CD4-positive, alpha-beta T cell treated with Interleukin-17A for 1 hour (primary cell): ENCODE results near the gene CCP110.

Experiments used
- DNase-seq: peaks from one replicate; pipeline ENCODE4 v3.0.0-alpha.2; 2020

CCP110 gene, protein sequence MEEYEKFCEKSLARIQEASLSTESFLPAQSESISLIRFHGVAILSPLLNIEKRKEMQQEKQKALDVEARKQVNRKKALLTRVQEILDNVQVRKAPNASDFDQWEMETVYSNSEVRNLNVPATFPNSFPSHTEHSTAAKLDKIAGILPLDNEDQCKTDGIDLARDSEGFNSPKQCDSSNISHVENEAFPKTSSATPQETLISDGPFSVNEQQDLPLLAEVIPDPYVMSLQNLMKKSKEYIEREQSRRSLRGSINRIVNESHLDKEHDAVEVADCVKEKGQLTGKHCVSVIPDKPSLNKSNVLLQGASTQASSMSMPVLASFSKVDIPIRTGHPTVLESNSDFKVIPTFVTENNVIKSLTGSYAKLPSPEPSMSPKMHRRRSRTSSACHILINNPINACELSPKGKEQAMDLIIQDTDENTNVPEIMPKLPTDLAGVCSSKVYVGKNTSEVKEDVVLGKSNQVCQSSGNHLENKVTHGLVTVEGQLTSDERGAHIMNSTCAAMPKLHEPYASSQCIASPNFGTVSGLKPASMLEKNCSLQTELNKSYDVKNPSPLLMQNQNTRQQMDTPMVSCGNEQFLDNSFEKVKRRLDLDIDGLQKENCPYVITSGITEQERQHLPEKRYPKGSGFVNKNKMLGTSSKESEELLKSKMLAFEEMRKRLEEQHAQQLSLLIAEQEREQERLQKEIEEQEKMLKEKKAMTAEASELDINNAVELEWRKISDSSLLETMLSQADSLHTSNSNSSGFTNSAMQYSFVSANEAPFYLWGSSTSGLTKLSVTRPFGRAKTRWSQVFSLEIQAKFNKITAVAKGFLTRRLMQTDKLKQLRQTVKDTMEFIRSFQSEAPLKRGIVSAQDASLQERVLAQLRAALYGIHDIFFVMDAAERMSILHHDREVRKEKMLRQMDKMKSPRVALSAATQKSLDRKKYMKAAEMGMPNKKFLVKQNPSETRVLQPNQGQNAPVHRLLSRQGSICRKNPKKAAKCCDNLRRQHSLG

DNA sequence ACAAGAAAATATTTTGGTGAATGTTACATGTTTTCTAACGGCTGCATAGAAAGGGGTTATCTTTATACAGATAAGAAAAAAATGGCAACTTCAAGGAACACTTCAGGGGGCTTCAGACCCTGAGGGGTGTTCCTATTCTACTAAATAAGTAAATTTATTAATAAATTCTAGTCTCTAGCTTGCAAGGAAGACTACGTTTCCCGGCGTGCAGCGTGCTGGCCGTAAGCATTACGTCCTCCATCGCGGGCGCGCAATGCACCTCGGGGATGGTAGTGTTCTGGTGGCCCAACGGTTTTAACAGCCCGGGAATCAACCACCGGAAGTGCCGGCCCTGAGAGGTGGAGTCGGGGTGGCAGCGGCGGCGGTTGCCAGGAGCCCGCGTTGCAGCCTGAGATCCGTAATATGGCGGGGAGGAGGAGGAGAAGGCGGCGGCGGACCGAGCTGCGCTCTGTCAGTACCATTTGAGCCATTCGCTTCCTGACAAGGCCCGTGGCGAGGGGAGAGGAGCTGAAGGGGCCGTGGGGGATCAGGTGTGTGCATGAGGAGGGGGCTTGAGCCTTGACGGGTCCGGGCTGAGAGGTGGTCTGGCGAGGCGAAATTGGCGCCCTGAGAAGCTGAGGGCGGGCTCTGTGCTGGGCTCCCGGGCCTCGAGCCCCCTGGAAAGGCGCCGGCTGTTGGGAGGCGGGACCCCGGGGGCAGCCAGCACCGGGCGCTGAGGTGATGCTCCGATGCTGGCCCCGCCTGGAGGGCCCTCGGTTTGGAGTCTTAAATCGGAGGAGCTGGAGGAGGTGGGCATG is at the start of gene CCP110:
CCP110 (plus strand) TSS at position 384 of the 797 bp plus-strand sequence. CDS start 3,940 bp downstream, outside the sequence.
- peak; percentile 95 for DNase-seq

DNA sequence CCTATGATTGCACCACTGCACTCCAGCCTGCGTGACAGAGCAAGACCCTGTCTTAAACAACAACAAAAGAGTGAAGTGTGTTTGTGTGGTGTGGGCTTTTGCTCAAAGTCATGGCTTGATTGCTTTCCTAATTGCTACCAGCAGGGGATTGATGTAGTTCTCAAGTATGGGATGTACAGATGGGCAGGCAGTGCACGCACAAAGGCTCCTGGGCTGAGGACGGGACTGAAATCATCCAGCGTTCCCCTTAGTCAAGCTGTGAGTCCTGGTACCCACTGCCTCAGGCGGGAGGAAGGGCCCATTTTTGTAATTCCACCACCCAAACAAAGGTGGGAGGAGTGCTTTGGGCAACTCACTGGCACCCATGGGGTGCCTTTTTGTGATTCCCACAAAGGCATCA is 49.1 kb upstream of the CCP110 start:
- no peak for DNase-seq

DNA sequence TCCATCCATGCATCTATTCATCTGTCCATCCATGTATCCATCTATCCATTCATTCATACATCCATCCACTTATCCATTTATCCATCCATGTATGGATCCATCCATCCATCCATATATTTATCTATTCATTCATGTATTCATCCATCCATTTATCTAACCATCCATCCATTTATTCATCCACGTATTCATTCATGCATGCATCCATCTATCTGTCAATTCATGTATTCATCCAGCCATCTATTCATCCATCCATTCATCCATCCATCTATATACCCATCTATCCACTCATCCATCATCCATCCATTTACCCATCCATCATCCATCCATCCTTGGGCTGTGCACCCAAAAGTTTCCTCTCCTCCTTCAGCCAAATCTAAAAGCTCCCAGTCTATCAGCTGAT is 45.2 kb upstream of the CCP110 start:
- DNase-seq, result no peak

DNA sequence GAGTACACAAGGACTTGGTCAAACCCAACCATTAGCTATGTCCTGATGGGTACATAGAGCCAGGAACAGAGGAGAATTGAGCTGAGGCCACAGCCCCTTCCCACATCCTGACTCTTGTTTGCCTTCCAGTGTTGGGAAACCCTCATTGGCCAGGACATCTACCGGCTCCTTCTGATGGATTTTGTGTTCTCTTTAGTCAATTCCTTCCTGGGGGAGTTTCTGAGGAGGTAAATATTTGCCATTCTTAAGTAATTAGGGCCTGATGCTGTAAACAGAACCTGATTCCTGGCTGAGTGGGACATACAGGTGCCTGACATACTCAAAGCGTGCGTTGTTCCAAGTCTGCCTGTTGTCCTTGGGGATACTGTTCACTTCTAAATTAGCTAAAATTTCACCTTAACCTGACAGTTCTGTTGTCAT is 44.4 kb upstream of the CCP110 start:
- DNase-seq, result no peak

DNA sequence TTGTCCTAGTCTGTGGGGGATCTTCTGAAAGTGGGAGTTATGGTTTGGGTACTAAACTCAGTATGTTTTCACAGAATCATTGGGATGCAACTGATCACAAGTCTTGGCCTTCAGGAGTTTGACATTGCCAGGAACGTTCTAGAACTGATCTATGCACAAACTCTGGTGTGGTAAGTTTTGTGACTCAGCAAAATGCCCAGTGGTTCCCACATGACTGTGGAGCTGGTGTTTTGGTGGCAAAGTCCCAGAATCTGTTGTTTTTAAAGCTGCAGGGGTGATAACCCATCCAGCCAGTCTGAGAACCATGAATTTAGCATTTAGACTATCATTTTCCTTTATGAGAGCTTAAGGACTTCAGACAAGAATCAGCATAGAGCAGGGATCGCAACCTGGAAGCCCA is 42.4 kb upstream of the CCP110 start:
- DNase-seq, result no peak

DNA sequence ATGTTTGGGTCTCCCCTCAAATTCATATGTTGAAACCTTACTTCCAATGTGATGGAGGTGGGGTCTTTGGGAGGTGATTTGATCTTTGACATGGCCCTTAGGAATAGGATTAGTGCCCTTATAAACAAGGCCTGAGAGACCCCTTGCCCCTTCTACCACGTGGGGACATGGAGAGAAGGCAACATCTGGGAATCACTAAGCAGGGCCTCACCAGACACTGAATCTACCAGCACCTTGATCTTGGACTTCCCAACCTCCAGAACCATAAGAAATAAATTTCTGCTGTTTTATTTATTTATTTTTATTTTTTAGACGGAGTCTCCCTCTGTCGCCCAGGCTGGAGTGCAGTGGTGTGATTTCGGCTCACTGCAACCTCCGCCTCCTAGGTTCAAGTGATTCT is 42.0 kb upstream of the CCP110 start:
- DNase-seq, result no peak

DNA sequence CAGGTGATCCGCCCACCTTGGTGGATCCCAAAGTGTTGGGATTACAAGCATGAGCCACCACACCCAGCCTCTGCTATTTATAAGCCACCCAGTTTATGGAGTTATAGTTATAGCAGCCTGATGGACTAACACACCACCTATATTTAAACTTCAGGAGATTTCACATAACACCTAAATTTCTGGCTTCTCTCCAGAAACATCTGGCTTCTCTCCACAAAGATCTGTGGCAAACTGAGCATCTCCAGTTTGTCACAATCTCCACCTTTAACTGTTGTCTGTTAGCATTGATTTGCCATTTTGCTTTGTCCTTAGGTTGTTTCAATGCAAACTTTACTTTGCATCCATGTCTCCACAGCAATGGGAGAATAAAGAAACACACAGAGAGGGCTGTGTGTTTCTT is 41.5 kb upstream of the CCP110 start:
- no peak for DNase-seq

DNA sequence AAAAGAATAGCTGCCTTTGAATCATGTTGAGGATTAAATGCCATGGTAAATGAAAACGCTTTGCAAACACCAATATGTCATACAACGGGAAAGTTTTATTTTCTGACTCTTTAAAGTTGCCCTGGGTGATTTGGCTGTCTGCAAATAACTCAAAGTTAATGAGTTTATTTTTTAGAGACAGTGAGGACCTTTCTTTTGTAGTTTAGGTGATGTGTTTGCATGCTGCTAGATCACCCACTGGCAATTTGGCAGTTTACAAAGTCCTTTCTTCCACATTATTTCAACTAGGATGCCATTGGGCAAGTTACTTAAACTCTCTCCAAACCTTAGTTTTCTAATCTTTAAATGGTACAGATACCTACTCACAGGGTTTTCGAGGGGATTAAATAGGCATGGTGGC is 39.6 kb upstream of the CCP110 start:
- no peak for DNase-seq

DNA sequence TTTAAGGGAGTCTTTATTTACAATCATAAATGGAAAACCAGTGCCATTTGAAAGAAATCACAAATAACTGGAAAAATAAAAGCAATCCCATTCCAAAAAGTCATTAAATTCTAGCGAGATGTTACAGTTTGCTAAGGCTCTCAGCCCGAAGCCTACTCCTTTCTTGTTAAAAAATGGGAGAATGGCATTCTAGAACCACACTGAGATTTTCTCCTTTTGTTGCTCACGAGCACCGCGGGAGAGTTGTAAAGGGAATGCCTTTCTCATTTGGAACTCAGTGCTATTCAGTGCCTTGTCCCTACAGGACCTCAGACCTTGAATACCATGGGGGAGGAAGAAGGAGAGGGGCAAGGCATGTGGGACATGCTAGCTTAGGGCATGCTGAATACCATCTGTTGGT is 38.1 kb upstream of the CCP110 start:
- DNase-seq, result no peak

DNA sequence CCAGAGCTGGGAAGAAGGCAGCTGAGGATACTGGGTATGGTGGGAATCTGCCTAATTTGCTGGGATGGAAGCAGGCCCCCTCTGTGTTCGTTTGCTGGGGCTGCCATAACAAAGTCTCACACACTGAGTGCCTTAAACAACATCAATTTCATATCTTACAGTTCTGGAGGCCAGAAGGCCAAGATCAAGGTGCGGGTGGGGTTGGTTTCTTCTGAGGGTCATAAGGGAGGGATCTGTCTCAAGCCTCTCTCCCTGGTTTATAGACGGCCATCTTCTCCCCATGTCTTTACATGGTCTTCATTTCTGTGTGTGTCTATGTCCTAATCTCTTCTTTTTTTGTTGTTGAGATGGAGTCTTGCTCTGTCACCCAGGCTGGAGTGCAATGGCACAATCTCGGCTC is 37.7 kb upstream of the CCP110 start:
- no peak for DNase-seq

DNA sequence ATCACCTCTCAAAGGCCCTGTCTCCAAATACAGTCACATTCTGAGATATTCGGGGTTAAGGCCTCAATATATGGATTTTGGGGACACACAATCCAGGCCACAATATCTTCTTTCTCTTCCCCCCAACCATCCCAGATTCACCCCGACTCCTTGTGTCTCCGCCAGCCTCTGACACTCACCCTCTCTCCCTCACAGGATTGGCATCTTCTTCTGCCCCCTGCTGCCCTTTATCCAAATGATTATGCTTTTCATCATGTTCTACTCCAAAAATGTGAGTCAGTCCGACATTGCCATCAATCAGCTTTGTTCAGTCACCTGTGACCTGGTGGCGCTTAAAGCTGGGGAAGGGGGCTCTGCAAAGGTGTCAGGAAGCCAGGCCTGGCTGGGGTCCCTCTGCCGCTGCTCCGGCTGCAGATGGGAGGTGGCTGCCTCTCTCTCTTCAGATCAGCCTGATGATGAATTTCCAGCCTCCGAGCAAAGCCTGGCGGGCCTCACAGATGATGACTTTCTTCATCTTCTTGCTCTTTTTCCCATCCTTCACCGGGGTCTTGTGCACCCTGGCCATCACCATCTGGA is 36.9 kb upstream of the CCP110 start:
- no peak for DNase-seq

DNA sequence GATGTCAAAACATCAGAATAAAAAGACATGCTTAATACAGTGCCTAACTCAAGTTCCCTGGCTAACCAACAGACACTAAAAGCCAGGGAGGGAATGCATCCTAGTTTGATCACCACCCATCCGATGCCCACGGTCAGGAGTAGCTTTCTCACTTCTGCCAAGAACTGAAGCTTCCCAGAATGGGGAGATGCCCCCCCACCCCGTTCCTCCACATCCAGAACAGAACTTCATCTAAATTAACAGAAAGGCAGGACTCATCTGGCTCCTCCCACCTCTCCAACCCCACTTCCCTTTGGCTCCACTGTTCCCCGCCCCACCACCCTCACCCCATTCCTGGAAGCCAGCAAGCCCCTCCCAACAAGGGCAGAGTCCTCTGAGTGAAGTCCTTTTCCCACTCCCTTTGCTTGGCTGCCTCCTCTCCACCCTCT is 35.5 kb upstream of the CCP110 start:
- no peak for DNase-seq

DNA sequence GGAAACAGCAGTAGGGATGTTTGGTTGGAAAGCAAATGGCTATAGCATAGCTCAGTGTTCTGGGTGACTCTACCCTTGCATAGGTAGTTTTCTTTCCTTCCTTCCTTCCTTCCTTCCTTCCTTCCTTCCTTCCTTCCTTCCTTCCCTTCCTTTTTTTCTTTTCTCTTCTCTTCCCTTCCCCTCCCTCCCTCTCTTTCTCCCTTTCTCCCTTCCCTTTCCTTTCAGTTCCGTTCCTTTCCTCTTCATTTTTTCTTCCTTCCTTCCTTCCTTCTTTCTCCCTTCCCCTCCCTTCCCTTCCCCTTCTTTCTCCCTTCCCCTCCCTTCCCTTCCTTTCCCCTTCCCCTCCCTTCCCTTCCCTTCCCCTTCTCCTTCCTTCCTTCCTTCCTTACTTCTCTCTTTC is 33.1 kb upstream of the CCP110 start:
- DNase-seq, result no peak

DNA sequence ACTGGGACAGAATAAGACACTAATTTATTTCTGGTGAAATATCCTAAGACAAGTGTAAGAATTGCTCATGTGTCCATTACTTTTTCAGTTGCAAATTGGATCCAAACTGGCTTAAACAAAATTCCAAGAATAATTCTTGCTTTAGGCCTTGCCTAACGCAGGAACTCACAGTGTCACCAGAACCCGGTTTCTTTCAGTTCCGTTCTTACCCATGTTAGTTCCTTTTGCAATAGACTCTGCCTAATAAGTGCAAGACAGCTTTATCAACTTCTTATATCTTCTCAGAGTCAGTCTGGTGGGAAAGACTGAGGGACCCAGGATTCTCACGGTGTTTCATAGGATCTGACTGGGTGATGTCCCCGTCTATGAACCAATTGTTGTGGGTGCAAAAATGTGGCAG is 26.6 kb upstream of the CCP110 start:
- no peak for DNase-seq

DNA sequence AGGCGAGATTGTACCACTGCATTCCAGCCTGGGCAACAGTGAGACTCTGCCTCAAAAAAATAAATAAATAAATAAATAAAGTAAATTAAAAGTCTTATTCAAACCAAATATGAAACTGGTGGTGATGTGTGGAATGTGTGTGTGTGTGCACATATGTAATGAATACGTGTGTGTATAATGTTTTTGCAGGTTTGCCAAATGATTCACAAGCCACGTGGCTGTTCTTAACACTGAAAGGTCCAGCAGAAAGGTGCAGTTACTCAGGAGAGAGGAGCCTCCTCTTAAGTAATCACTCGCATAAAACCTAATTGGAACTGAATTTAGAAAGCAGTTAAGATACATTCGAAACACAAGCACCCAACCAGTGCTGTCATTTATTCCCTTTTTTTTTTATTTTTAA is 24.7 kb upstream of the CCP110 start:
- DNase-seq, result no peak

DNA sequence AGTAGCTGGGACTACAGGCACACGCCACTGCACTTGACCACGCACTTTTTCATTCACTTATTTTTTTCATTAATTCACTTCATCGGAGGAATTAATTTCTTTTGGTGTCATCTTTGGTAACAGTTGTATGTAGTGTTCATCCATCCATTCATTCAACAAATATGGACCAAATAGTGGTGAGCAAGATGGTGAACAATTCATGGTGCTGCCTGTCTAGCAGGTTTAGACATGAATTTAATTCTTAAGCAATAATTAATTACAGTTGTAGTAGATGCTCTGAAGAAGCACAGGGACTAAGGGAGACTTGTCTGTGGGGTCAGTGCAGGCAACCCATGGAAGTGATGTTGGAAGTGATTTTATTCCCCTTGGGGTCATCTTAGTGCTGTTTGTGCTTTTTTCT is 24.3 kb upstream of the CCP110 start:
- DNase-seq, result no peak

DNA sequence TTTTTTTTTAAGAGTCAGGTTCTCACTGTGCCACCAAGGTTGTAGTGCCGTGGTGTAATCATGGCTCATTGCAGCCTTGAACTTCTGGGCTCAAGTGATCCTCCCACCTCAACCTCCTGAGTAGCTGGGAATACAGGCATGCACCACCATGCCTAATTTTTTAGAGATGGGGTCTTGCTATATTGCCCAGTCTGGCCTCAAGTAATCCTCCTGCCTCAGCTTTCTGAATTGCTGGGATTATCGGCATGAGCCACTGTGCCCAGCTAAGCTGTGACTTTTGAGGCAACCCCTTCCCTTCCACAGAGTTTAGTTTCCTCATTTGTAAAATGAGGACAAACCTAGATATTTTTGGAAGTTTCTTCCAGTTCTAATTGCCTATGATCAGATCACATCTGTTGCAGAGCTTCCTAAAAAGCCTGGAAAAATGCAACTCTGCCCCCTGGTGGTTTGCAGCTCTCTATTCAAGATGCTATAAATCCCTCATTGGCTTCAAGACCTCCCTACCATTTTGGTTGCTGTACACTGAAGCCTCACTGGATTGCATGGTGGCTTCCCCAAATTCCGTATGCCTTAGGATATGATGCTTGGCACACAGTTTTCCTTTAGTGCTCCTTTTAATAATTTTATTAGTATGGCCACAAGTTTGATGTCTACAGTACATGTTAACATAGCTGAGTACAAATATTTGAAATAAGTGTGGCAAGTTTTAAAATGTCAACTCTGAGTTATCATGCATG is 21.2 kb upstream of the CCP110 start:
- DNase-seq, result peak; percentile 68

DNA sequence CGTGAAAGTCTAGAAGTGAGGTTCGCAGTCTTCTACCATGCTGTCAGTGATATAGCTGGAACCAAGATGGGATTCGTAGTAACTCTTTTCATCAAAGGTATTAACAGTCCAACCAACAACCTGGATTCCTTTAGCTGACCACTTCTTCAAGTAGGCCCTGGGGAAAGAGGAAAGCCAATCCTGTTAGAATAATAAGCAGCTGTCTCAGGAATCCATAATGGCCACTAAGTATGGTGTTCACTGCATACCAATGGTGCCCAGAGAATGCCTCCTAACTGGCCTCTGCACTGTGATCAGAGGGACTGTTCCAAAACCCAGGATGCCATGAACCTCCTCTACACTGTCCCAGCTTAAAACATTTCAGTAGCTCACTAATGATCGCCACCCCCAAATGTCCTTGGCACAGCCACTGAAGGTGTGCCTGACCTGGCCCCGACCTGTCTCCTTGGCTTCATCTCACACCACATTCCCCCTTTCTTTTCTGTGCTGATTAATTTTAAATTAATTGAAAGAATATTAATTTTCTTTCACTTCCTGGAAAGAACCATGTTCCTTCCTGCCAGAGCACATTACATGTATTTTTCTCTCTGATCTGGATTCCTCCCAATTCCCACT is 20.2 kb upstream of the CCP110 start:
- DNase-seq, result no peak

DNA sequence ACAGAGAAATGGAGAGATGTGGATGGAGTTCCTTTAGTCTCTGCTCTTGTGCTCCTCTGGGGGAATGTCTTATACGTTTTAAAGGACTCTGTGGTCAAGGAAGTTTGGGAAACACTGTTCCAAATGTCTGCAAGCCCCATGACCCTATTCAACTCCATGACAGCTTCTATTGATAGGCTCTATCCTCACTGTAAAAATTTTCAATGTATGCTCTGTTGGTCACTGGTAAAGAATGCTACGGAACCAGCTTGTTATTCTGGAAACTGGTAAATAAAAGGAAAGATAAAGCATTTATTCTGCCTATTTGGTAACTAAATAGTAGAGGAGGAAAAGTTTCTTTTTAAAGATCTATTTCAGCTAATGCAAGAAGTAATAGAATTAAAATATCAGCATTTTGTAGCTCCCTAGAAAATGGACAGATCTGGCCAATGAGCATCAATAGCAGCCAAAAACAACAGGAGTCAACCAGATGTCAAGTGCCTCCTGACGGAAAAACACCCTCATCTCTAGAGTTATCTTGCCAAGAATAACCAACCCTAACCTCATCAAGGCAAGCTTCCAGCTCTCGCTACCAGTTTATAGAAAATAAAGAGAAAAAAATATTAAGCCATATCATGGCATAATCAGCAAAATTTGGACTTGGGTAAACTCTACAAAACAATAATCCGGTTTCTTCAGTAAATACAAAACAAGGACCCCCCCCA is 18.0 kb upstream of the CCP110 start:
- DNase-seq, result no peak

DNA sequence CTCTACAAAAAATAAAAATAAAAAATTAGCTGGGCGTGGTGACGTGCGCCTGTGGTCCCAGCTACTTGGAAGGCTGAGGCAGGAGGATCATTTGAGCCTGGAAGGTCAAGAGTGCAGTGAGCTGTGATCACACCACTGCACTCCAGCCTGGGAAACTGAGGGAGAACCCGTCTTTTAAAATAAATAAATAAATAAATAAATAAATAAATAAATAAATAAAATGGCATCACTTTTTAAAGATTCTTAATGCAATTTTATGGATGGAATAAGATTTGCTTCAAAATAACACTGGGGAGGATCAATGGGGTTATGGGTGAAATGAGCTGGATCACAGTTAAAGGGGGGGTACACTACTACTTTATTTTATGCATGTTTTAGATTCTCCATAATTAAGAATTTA is 16.8 kb upstream of the CCP110 start:
- no peak for DNase-seq

DNA sequence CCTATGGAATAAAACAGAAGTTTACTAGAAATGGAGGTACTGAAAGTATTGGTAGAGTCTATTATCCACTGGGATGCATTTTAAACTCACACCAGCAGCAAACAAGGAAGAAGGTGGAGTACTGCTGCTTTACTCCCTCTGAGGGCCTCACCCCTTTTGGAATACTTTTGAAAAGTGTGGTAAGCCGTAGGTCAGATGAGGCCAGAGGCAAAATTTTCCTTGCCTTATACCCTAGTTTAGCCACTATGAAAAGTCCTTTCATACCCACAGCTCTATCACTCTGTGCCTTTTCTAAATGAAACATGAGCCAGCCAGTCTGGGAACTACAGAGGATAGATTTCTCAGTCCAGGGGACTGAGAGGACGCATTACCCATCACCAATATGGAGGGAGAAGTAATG is 15.9 kb upstream of the CCP110 start:
- no peak for DNase-seq
